CD4-positive, alpha-beta T cell (primary cell): ENCODE measurements around the gene CDRT4. TPM values are rescaled to one million over a fixed set of nuclear protein-coding genes. Genes with fewer than 3 reads are reported as not detected.

Source experiments
- ATAC-seq: fragments of 200-7000 bp; cut with Tn5 transposase; one replicate; pipeline ENCODE4 v1.10.0; 2022; ENCODE audit warnings: mild to moderate bottlenecking; ENCODE audit not compliant: poor library complexity
- CTCF ChIA-PET: fragments of 350-600 bp; sonication (Branson Sonifier 250); formaldehyde crosslinking; loops from one replicate; lab custom pipeline; 2021; ENCODE audit warnings: antibody characterized with exemption, inconsistent platforms; lab: Charles Lee
- POLR2A ChIA-PET: fragments of 350-600 bp; sonication (Branson Sonifier 250); formaldehyde crosslinking; loops from one replicate; lab custom pipeline; 2021; ENCODE audit warnings: antibody characterized with exemption, inconsistent platforms; lab: Charles Lee
- DNase-seq, 14 experiments: peaks; one replicate each; pipeline ENCODE4 v3.0.0-alpha.2; 2013 to 2020; ENCODE audit warnings: mixed read lengths in 2 of 14
- H3K27ac ChIP-seq, 2 donors: one replicate each; pipeline versions ENCODE4 v1.5.1 to v1.7.0; 2013; ENCODE audit warnings: low read length in 2 of 2, low read depth in 1 of 2, mild to moderate bottlenecking in 1 of 2
- H3K27me3 ChIP-seq, 2 experiments: 1 replicate in 1 of 2; 2 replicates in 1 of 2; pipeline versions ENCODE4 v1.6.1 to v1.7.0; 2013; ENCODE audit warnings: low read length in 2 of 2, control low read depth in 1 of 2, mild to moderate bottlenecking in 1 of 2, moderate library complexity in 1 of 2; ENCODE audit not compliant: insufficient read depth in 2 of 2, control insufficient read depth in 1 of 2
- H3K36me3 ChIP-seq: one replicate; pipeline ENCODE4 v1.6.1; 2013; ENCODE audit warnings: low read length, control low read depth; ENCODE audit not compliant: insufficient read depth
- H3K4me1 ChIP-seq: one replicate; pipeline ENCODE4 v1.6.1; 2013; ENCODE audit warnings: low read length, control low read depth; ENCODE audit not compliant: insufficient read depth
- H3K4me3 ChIP-seq: one replicate; pipeline ENCODE4 v1.5.1; 2013; ENCODE audit warnings: mild to moderate bottlenecking, low read length, moderate library complexity
- H3K9me3 ChIP-seq, 2 experiments: 1 replicate in 1 of 2; 2 replicates in 1 of 2; pipeline versions ENCODE4 v1.6.1 to v1.7.0; 2013; ENCODE audit warnings: low read length in 2 of 2, mild to moderate bottlenecking in 2 of 2, control low read depth in 1 of 2, moderate library complexity in 1 of 2; ENCODE audit not compliant: control insufficient read depth in 1 of 2, insufficient read depth in 1 of 2
- H3K27ac Mint-ChIP-seq: one replicate; pipeline ENCODE4 v1.8.0; 2020; ENCODE audit warnings: mixed read lengths
- H3K27me3 Mint-ChIP-seq: one replicate; pipeline ENCODE4 v1.8.0; 2021; ENCODE audit warnings: mixed read lengths
- H3K36me3 Mint-ChIP-seq: one replicate; pipeline ENCODE4 v1.8.0; 2021; ENCODE audit warnings: low read depth, mixed read lengths
- H3K4me1 Mint-ChIP-seq: one replicate; pipeline ENCODE4 v1.8.0; 2021; ENCODE audit warnings: low read depth, mixed read lengths
- H3K4me3 Mint-ChIP-seq: one replicate; pipeline ENCODE4 v1.8.0; 2020; ENCODE audit warnings: mild to moderate bottlenecking, mixed read lengths
- H3K9me3 Mint-ChIP-seq: one replicate; pipeline ENCODE4 v1.8.0; 2020; ENCODE audit warnings: mixed read lengths
- intact Hi-C, 2 experiments: fragments of 100-400 bp; cut with DNase I in 1 of 2; cut with micrococcal nuclease in 1 of 2; formaldehyde crosslinking; loops; one replicate each; pipeline versions ENCODE4 v1.15.1 to v1.9.0; 2023 to 2025; cut with DNase I, micrococcal nuclease
- total RNA-seq, 174 experiments: library from RNA in 2 of 174; stranded (reverse) in 2 of 174; gene quantifications; one replicate each; pipeline ENCODE4 v1.2.3 and lab custom pipeline; 2021 to 2026
- TF ChIP-seq, protein P1 (sequence below): fragments of 200-600 bp; IDR thresholded peaks from one replicate; pipeline ENCODE4 v1.8.0; 2022; ENCODE audit warnings: antibody characterized with exemption, mild to moderate bottlenecking

Gene CDRT4
- total RNA-seq, 2 experiments from 2014 or later = 0.89 to 3.3 TPM

DNA sequence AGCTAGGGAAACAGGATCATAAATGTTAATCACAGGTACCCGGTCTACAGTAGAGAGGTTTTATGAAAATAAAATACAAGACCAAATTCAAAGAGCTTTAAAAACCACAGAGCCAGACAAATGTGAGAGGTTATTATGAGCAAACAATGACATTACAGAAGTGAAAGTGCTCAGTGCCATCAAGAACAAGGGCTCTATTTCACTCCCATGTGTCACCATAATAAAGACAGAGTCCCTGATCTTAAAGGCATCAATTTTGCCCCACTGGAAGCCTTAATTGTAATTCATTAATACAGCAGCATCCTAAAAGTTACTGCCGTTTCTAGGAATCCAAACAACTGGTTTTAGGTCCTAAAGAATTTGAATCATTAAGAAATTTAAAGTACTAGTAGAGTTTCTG is 43.7 kb upstream of the CDRT4 start:
- no peaks in the 10 kb centered on the region for H3K27me3 Mint-ChIP-seq
- no peak for ATAC-seq

GRCh38 chr17:15510361-15510760 is 42.9 kb upstream of the CDRT4 start:
- CTCF ChIA-PET = no interaction called here

More for the DNA sequence above, 43.7 kb upstream of the CDRT4 start:
- TF ChIP-seq, protein P1, sequence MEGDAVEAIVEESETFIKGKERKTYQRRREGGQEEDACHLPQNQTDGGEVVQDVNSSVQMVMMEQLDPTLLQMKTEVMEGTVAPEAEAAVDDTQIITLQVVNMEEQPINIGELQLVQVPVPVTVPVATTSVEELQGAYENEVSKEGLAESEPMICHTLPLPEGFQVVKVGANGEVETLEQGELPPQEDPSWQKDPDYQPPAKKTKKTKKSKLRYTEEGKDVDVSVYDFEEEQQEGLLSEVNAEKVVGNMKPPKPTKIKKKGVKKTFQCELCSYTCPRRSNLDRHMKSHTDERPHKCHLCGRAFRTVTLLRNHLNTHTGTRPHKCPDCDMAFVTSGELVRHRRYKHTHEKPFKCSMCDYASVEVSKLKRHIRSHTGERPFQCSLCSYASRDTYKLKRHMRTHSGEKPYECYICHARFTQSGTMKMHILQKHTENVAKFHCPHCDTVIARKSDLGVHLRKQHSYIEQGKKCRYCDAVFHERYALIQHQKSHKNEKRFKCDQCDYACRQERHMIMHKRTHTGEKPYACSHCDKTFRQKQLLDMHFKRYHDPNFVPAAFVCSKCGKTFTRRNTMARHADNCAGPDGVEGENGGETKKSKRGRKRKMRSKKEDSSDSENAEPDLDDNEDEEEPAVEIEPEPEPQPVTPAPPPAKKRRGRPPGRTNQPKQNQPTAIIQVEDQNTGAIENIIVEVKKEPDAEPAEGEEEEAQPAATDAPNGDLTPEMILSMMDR = no peak
- DNase-seq = no peak
- intact Hi-C loops = no loop called here
- CTCF ChIA-PET = no interaction called here
- no peaks in the 10 kb centered on the region for H3K9me3 ChIP-seq
- no peaks in the 10 kb centered on the region for H3K27me3 ChIP-seq
- Mint-ChIP-seq H3K27ac (no peak overlapping the region), H3K4me1 (no peaks in the 10 kb centered on the region), H3K36me3 (peaks cover 62% of the 10 kb centered on the region), H3K4me3 (no peak overlapping the region), H3K9me3 (no peaks in the 10 kb centered on the region)
- H3K27ac ChIP-seq = no peak overlapping the region
- H3K4me1 ChIP-seq = no peaks in the 10 kb centered on the region
- POLR2A ChIA-PET = no interaction called here
- H3K4me3 ChIP-seq = no peak overlapping the region
- peaks cover 28% of the 10 kb centered on the region for H3K36me3 ChIP-seq

DNA sequence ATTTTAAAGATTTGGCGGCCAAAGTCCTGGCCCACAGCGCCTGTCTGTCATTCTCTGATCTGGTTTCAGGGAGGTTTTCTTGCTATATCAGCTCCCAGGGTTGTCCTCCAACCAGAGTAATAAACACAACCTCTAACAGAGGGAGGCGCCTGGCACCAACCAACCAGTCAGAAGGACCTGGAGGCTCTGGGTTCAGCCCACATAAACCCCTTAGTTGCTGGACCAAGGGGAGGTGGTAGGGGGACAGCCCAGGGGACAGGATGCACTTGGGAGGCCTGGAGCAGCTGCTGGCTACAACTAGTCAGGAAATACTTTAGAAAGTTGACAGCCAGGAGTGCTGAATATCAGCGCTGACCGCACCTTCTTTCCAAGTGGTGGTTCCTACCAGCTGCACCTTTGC is 41.7 kb upstream of the CDRT4 start:
- no peaks in the 10 kb centered on the region for H3K9me3 Mint-ChIP-seq
- H3K4me3 ChIP-seq = no peak overlapping the region
- intact Hi-C loops = no loop called here
- peaks cover 14% of the 10 kb centered on the region for H3K36me3 ChIP-seq
- CTCF ChIA-PET = no interaction called here
- H3K9me3 ChIP-seq = no peaks in the 10 kb centered on the region
- H3K36me3 Mint-ChIP-seq = peaks cover 42% of the 10 kb centered on the region
- no peak overlapping the region for H3K27ac Mint-ChIP-seq
- POLR2A ChIA-PET = no interaction called here
- no peaks in the 10 kb centered on the region for H3K27me3 ChIP-seq
- H3K4me1 ChIP-seq = no peaks in the 10 kb centered on the region
- ATAC-seq (no peak), DNase-seq (no peak)
- no peak overlapping the region for H3K4me3 Mint-ChIP-seq
- no peaks in the 10 kb centered on the region for H3K4me1 Mint-ChIP-seq
- TF ChIP-seq, protein P1 = no peak
- H3K27me3 Mint-ChIP-seq = no peaks in the 10 kb centered on the region
- H3K27ac ChIP-seq = no peak overlapping the region

More at GRCh38 chr17:15510361-15510760, 42.9 kb upstream of the CDRT4 start:
- Histone ChIP-seq H3K4me3 (no peak overlapping the region), H3K36me3 (peaks cover 21% of the 10 kb centered on the region), H3K4me1 (no peaks in the 10 kb centered on the region), H3K9me3 (no peaks in the 10 kb centered on the region), H3K27ac (no peak overlapping the region), H3K27me3 (no peaks in the 10 kb centered on the region)
- no peaks in the 10 kb centered on the region for H3K9me3 Mint-ChIP-seq
- POLR2A ChIA-PET = no interaction called here
- H3K4me1 Mint-ChIP-seq = no peaks in the 10 kb centered on the region
- H3K4me3 Mint-ChIP-seq = no peak overlapping the region
- intact Hi-C loops = no loop called here
- DNase-seq = no peak
- TF ChIP-seq, protein P1 = no peak
- peaks cover 54% of the 10 kb centered on the region for H3K36me3 Mint-ChIP-seq
- no peak overlapping the region for H3K27ac Mint-ChIP-seq
- no peaks in the 10 kb centered on the region for H3K27me3 Mint-ChIP-seq
- no peak for ATAC-seq
